SHP77 treated with DMSO at 0.1 percent for 48 hours (cell line): ENCODE data around the gene BTBD19.

Experiments
- DNase-seq: peaks from one replicate; lab custom pipeline; 2025; lab: John Stamatoyannopoulos, UW

BTBD19 gene

GRCh38 chr1:44857446-44857845 lies 49.1 kb downstream of the BTBD19 start:
- DNase-seq = no peak

- DNase-seq = no peak
Observed at GRCh38 chr1:44860331-44860730, 52.0 kb downstream of the BTBD19 start.

- no peak for DNase-seq
Observed at GRCh38 chr1:44860891-44861425, 52.6 kb downstream of the BTBD19 start.

GRCh38 chr1:44862829-44863401 lies 54.6 kb downstream of the BTBD19 start:
- DNase-seq = no peak
